ENCODE measurements around the gene KLHL29. TPM values are rescaled to one million over a fixed set of nuclear protein-coding genes. Genes with fewer than 3 reads are reported as not detected.

The KLHL29 gene
- total and polyA plus RNA-seq, 2 experiments from 2014 or later, result 1.9 to 6.4 TPM

- Histone ChIP-seq H3F3A (ENCODE audit: insufficient read depth) (no peaks in the 10 kb centered on the region), H3K4me1 (ENCODE audit: insufficient read depth) (peaks cover 4% of the 10 kb centered on the region), H3K79me2 (ENCODE audit: insufficient read depth) (no peaks in the 10 kb centered on the region), H3K9me3 (ENCODE audit: low read depth) (no peaks in the 10 kb centered on the region), H3K27ac (no peak overlapping the region), H3K27me3 (replicated peaks; ENCODE audit: insufficient read depth) (no peaks in the 10 kb centered on the region), H3K36me3 (ENCODE audit: low read depth) (no peaks in the 10 kb centered on the region), H3K9me2 (ENCODE audit: insufficient read depth) (no peaks in the 10 kb centered on the region), H3K9ac (no peak overlapping the region), H2AFZ (no peak overlapping the region), H3K4me3 (no peak overlapping the region), H3K4me2 (ENCODE audit: unreplicated experiment) (no peak overlapping the region), H4K20me1 (ENCODE audit: insufficient read depth) (no peaks in the 10 kb centered on the region)
- 81 to 85% methylated on average over 4 of the region's 4 CpGs for WGBS, 2 experiments (ENCODE audit: low coverage in 1 of 2, low lambda C conversion rate in 2 of 2, missing lambda C conversion rate in 2 of 2)
- in situ Hi-C loops (cut with MboI), result no loop called here
- TF ChIP-seq EZH2 (IDR thresholded peaks at IDR 0.05; ENCODE audit: insufficient read depth, poor library complexity, severe bottlenecking) (no peak), EZH2phosphoT487 (IDR thresholded peaks at IDR 0.05; ENCODE audit: insufficient read depth, low read depth) (no peak)
- DNase-seq, result no peak
These were observed 108.9 kb downstream of the KLHL29 start for GRCh38 chr2:23493846-23494245.

- no peak overlapping the region for H3K9ac ChIP-seq
- no peaks in the 10 kb centered on the region for H3K27me3 ChIP-seq (replicated peaks; ENCODE audit: insufficient read depth)
- DNase-seq, result no peak
- WGBS, 2 experiments (ENCODE audit: low coverage in 1 of 2, low lambda C conversion rate in 2 of 2, missing lambda C conversion rate in 2 of 2), result 83 to 85% methylated on average over 8 of the region's 8 CpGs
- no peaks in the 10 kb centered on the region for H3K36me3 ChIP-seq (ENCODE audit: low read depth)
- no peak overlapping the region for H3K27ac ChIP-seq
- no peaks in the 10 kb centered on the region for H3K9me2 ChIP-seq (ENCODE audit: insufficient read depth)
- H3K4me3 ChIP-seq, result no peak overlapping the region
- no peak for TF ChIP-seq EZH2phosphoT487 (IDR thresholded peaks at IDR 0.05; ENCODE audit: insufficient read depth, low read depth)
- no peak for TF ChIP-seq EZH2 (IDR thresholded peaks at IDR 0.05; ENCODE audit: insufficient read depth, poor library complexity, severe bottlenecking)
- no peaks in the 10 kb centered on the region for H3K79me2 ChIP-seq (ENCODE audit: insufficient read depth)
- no peak overlapping the region for H2AFZ ChIP-seq
- no peaks in the 10 kb centered on the region for H4K20me1 ChIP-seq (ENCODE audit: insufficient read depth)
- no peaks in the 10 kb centered on the region for H3K9me3 ChIP-seq (ENCODE audit: low read depth)
- H3K4me2 ChIP-seq (ENCODE audit: unreplicated experiment), result no peak overlapping the region
- no peaks in the 10 kb centered on the region for H3F3A ChIP-seq (ENCODE audit: insufficient read depth)
- in situ Hi-C loops (cut with MboI), result no loop called here
- peaks cover 8% of the 10 kb centered on the region for H3K4me1 ChIP-seq (ENCODE audit: insufficient read depth)
These were observed 109.3 kb downstream of the KLHL29 start for GRCh38 chr2:23494286-23494685.

GRCh38 chr2:23495661-23496114 lies 110.7 kb downstream of the KLHL29 start:
- Histone ChIP-seq H3K4me2 (ENCODE audit: unreplicated experiment) (no peak overlapping the region), H3K9ac (no peak overlapping the region), H3K36me3 (ENCODE audit: low read depth) (no peaks in the 10 kb centered on the region), H3F3A (ENCODE audit: insufficient read depth) (no peaks in the 10 kb centered on the region), H3K9me3 (ENCODE audit: low read depth) (no peaks in the 10 kb centered on the region), H4K20me1 (ENCODE audit: insufficient read depth) (no peaks in the 10 kb centered on the region), H3K27ac (no peak overlapping the region), H3K27me3 (replicated peaks; ENCODE audit: insufficient read depth) (no peaks in the 10 kb centered on the region), H3K4me1 (ENCODE audit: insufficient read depth) (peaks cover 9% of the 10 kb centered on the region), H2AFZ (no peak overlapping the region), H3K79me2 (ENCODE audit: insufficient read depth) (no peaks in the 10 kb centered on the region), H3K9me2 (ENCODE audit: insufficient read depth) (no peaks in the 10 kb centered on the region), H3K4me3 (no peak overlapping the region)
- in situ Hi-C loops (cut with MboI), result no loop called here
- no peak for DNase-seq
- no peak for TF ChIP-seq EZH2phosphoT487 (IDR thresholded peaks at IDR 0.05; ENCODE audit: insufficient read depth, low read depth)
- no peak for TF ChIP-seq EZH2 (IDR thresholded peaks at IDR 0.05; ENCODE audit: insufficient read depth, poor library complexity, severe bottlenecking)
- 91 to 92% methylated on average over 19 of the region's 19 CpGs for WGBS, 2 experiments (ENCODE audit: low coverage in 1 of 2, low lambda C conversion rate in 2 of 2, missing lambda C conversion rate in 2 of 2)

DNA sequence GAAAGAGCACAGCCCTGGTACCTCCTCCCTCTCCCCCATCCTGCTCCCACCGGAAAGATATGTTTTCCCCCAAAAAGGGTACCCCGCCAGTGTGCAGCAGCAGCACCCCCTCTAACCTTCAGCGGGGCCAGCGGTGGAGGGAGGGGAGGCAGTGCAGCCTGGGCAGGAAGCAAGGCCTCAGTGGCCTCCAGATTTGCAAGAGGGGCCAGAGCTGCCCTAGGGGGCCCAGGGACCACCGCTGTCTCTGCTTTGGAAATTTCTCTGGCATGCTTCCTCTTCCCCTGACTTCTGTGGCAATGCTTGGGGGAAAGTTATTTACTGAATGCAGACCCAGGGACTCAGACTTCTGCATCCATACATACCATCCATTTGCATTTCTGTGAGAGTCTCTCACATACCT lies 111.5 kb downstream of the KLHL29 start:
- in situ Hi-C loops (cut with MboI), result no loop called here
- 96 to 100% methylated on average over 5 of the region's 5 CpGs for WGBS, 2 experiments (ENCODE audit: low coverage in 1 of 2, low lambda C conversion rate in 2 of 2, missing lambda C conversion rate in 2 of 2)
- no peaks in the 10 kb centered on the region for H3K9me3 ChIP-seq (ENCODE audit: low read depth)
- no peaks in the 10 kb centered on the region for H3K79me2 ChIP-seq (ENCODE audit: insufficient read depth)
- H3K4me1 ChIP-seq (ENCODE audit: insufficient read depth), result peaks cover 9% of the 10 kb centered on the region
- H3K27me3 ChIP-seq (replicated peaks; ENCODE audit: insufficient read depth), result no peaks in the 10 kb centered on the region
- no peak overlapping the region for H3K4me3 ChIP-seq
- TF ChIP-seq EZH2 (IDR thresholded peaks at IDR 0.05; ENCODE audit: insufficient read depth, poor library complexity, severe bottlenecking) (no peak), EZH2phosphoT487 (IDR thresholded peaks at IDR 0.05; ENCODE audit: insufficient read depth, low read depth) (no peak)
- no peaks in the 10 kb centered on the region for H4K20me1 ChIP-seq (ENCODE audit: insufficient read depth)
- no peak overlapping the region for H3K27ac ChIP-seq
- no peak overlapping the region for H3K4me2 ChIP-seq (ENCODE audit: unreplicated experiment)
- H3K9ac ChIP-seq, result no peak overlapping the region
- no peaks in the 10 kb centered on the region for H3F3A ChIP-seq (ENCODE audit: insufficient read depth)
- no peaks in the 10 kb centered on the region for H3K36me3 ChIP-seq (ENCODE audit: low read depth)
- no peak overlapping the region for H2AFZ ChIP-seq
- no peak for DNase-seq
- no peaks in the 10 kb centered on the region for H3K9me2 ChIP-seq (ENCODE audit: insufficient read depth)

- Histone ChIP-seq H2AFZ (no peak overlapping the region), H3K79me2 (ENCODE audit: insufficient read depth) (no peaks in the 10 kb centered on the region), H3K27ac (no peak overlapping the region), H3K36me3 (ENCODE audit: low read depth) (no peaks in the 10 kb centered on the region), H3K9me2 (ENCODE audit: insufficient read depth) (no peaks in the 10 kb centered on the region), H3K4me2 (ENCODE audit: unreplicated experiment) (no peak overlapping the region), H3K9me3 (ENCODE audit: low read depth) (no peaks in the 10 kb centered on the region), H3F3A (ENCODE audit: insufficient read depth) (no peaks in the 10 kb centered on the region), H3K4me1 (ENCODE audit: insufficient read depth) (peaks cover 9% of the 10 kb centered on the region), H3K4me3 (no peak overlapping the region), H4K20me1 (ENCODE audit: insufficient read depth) (no peaks in the 10 kb centered on the region), H3K9ac (no peak overlapping the region), H3K27me3 (replicated peaks; ENCODE audit: insufficient read depth) (no peaks in the 10 kb centered on the region)
- in situ Hi-C loops (cut with MboI), result no loop called here
- DNase-seq, result peak; percentile 12
- no peak for TF ChIP-seq EZH2phosphoT487 (IDR thresholded peaks at IDR 0.05; ENCODE audit: insufficient read depth, low read depth)
- no peak for TF ChIP-seq EZH2 (IDR thresholded peaks at IDR 0.05; ENCODE audit: insufficient read depth, poor library complexity, severe bottlenecking)
- 78 to 83% methylated on average over 7 of the region's 7 CpGs for WGBS, 2 experiments (ENCODE audit: low coverage in 1 of 2, low lambda C conversion rate in 2 of 2, missing lambda C conversion rate in 2 of 2)
These were observed 112.1 kb downstream of the KLHL29 start for GRCh38 chr2:23497063-23497462.

Measured in GM23248 (cell line).